T1000 (cell line): ENCODE data around the gene CRACR2A.

Experiments used
- DNase-seq: peaks from one replicate; lab custom pipeline; 2025; ENCODE audit warnings: mixed read lengths; lab: John Stamatoyannopoulos, UW

CRACR2A gene

DNA sequence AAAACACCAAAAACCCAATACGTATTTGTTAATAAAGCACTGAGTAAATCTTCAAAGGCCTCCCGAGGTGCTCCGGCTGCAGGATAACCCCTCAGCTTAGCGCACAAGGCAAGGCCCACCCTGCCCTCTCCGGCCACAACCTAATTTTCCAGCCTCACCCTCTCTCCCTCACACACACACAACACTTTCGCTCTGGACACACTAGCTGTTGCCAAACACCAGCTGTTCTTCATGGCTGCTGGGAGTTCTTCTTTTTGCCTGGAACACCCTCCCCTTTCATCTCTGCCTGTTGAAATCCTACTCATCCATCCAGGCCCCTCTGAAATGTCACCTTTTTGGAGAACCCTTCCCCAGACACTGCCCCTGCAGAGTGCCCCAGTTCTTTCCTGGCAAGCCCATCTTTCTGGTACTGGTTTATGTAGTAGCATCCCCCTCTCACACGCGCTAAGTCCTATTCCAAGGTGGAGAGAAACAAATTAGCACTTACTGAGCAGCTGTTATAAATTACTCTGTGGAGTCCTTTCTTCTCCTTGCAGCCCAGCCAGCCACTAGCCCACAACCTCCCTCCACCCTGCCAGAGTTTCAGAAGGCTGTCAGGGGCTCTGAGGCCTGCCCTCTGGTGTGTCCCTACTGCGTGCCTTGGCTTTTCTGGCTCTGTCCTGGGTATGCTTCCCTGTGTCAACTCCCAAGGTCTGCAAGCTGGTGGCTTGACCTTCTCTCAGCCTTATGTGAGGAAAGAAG lies 805 bp upstream of the CRACR2A start:
- no peak for DNase-seq

DNA sequence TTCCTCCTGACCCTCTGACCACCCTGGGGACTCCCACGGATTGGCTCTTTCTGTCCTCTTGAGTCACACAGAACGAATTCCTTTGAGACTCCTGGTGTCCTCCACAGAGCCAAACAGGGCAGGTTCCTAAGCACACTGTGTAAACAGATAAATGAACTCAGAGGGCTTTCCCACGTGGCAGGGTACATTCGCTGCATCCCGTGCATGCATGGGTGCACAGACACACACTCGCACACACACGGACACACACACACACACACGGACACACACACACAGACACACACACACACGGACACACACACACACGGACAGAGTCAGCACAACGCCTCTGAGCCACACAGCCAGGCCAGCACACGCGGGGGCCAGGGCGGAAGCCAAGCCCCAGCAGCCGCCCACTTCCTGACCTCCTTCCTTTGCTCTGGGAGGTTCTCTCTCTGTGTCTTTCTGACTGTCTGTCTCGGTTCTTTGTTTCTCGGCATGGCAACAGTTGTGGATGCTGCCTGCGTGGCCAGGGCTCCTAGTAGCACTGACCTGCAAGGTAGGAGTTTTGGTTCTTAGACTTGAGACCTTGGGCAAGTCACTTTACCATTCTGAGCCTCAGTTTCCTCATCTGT lies 706 bp downstream of the CRACR2A start:
- DNase-seq = no peak

DNA sequence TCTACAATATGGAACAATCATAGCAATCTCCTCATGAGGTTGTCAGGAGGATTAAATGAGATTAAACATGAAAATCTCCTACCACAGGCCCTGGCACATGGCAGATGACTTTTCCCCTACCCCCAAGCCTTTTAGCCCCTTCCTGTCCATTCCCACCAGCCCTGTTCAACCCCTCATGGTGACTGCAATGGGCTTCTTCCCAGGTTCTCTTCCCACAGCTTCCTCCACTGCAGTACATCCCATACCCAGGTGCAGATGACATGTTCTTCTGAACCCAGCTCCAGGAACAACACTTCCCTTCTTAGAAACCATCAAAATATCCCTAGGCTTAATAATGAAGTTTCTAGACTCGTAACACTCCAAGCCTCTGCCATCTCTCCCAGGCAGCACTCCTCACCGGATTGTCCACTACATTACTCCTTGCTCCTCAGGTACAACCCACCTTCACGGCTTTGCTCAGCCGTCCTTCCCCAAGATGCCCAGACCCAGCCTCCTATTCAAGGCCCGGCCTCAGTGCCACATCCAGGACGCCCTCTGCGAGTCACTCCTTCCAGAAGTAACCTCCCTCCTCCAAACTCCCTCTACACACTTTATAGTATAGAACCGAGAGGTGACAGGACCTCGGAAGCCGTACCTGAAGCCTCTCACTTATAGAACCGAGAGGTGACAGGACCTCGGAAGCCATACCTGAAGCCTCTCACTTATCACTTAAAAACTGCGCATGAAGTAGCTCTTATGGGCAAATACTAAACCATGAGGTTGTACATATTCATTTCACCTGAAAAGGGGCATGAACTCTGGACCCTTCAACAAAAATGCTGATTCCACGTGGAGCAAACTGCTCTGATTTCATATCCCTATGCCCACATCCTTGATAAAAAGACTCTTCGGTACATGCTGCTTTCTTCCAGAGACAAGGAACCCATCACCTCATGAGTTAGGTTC lies 1.5 kb downstream of the CRACR2A start:
- no peak for DNase-seq

DNA sequence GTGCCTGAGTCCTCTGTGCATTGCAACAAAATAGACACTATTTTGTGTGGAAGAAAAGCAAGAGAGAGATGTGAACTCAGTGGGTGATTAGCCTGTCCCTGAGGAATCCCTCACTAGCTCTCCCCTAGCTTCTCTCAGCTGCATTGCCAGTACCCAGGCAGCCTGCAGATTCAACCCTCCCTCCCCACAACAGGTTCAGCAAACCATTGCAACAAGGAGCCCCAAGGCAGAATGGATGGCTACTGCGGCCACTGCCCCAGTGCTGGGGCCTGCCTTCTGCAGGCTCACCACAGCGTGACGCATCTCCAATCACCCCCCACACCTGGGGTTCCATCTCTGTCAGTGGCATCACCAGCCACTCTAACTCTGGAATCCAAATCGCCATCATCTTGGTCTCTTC lies 2.3 kb downstream of the CRACR2A start:
- no peak for DNase-seq

DNA sequence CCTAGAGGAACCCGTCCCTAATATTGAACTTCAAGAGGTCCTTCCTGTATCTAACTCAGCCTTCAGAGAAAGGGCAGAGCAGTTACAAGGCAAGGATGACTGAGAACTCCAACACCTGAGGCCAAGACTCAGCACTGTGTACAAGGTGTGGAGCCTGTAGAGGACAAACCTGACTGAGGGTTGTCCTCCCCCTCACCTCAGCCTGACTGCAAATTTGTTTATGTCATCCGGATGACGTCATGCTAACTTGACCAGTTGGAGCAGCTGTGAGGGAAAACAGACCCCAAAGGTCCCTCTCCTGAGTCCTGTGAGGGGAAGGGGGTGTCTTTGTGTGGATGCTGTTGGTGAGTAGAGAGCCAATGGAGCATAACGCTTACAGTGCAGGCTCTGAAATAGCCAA lies 4.3 kb downstream of the CRACR2A start:
- DNase-seq = no peak

DNA sequence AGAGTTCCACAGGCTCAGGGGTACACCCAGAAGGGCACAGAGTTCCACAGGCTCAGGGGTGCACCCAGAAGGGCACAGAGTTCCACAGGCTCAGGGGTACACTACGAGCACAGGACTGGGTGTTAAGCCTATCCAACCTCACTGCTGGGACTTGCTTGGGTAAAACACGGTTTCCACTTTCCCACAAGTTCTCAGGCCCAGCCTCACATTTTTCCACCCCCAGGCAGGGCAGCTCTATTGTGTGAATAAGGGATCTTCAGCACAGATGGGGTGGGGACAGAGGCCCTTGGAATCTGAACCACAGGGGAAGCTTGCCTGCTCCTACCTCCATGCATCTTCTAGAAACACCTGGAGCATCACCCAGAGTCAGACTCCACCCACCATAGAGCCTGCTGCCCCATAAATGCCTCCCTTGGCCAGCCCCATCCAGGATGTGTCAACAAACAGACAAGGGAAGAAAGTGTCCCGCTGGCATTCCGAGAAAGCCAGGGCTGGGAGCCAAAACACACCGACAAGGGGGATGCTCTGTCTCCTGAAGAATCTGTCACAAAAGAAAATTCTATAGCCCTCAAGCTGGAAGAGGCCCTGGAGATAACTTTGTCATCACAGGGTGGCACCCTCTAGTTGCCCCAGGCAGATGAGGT lies 4.8 kb downstream of the CRACR2A start:
- no peak for DNase-seq

DNA sequence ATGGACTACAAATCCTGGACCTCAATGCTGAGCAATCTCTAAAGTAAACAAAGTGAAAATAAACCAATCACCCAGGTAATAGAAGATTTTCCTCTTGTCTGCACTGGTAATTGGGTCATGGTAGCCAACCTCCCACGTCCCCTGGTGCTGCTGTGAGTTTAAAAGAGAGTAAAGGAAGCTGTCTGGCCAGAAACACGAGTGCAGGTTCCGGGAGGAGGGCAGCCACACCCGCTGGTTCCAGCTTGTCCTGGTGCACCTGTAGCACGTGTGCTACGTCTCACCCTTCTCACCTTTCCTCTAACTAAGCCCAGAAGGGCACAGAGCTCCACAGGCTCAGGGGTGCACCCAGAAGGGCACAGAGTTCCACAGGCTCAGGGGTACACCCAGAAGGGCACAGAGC lies 5.4 kb downstream of the CRACR2A start:
- no peak for DNase-seq

DNA sequence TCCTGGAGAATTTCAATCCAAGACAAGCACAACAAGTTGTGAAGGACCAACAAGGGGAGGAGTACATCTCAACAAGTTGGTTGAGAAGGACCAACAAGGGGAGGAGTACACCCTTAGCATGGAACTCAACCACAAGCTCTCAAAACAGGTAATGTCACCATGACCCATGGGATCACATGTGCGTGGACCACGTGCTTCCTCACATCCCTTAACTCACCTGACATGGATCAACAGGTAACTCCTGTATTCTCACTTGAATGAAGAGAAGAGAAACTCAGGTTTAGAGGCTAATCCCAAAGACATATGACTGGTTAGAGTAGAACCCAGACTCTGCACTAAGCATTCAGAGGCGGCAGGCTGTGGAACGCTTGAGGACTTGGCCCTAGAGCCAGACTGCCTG lies 6.2 kb downstream of the CRACR2A start:
- DNase-seq = no peak

DNA sequence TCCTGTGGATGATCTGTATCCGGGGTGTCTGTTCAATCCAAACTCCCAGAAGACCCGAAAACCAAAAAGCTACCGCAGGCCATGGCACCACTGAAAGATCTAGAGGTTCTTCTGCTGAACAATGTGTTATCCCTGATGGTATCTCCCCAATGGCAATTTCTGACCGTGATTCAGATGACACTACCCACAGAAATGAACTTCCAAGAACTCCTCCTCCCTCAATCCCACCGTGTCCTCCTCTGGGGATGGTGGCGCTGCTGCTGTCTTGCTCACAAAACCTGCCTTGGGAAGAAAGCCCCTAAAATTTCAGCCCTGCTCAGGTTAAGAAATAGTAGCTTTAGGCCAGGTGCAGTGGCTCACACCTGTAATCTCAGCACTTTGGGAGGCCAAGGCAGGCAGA lies 7.8 kb downstream of the CRACR2A start:
- DNase-seq = no peak

DNA sequence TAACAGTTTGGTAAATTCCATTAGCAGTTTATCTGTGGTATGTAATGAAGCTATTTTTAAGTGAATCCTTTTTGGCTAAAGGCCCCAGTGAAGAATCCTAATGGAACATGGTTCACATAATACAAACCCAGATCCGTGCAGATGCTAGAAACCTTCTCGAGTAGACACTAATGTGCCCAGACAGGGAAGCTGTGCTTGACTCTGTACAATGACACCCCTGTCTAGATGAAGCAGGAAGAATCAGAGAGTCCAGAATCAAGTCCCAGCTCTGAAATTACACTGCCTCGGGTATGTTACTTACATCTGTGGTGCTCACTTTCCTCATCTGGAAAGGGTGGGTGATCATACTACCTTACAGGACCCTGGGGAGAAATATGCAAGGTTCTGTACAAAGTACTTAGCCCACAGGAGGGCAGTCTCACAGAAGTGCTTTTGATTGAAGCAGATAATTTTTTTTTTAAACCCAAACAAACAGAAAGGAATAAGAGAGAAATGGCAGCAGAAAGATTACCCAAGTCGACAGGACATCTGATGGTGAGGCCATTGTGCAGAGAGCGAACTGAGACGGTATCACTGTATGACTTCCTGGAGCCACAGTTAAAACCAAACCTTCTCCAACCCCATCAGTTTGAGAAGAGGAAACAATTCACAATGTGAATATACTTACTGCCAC lies 8.5 kb downstream of the CRACR2A start:
- no peak for DNase-seq

DNA sequence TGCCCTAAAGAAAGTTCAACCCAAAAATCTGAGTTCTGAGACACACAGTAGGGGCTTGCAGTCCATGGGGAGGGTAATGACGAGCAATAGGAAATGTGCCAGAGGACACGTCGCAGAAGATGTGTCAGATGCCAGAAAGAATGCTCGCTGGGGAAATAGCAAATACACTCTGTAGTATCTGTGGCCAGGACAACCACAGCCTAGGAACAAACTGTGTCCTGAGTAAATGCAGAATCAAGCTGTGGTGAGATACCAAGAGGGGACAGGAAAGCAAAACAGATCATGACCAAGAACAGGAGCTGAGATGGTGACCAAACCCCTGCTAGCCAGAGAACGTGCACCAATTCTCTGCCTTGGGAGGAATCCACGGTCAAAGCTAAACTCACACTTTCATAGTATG lies 9.1 kb downstream of the CRACR2A start:
- no peak for DNase-seq

DNA sequence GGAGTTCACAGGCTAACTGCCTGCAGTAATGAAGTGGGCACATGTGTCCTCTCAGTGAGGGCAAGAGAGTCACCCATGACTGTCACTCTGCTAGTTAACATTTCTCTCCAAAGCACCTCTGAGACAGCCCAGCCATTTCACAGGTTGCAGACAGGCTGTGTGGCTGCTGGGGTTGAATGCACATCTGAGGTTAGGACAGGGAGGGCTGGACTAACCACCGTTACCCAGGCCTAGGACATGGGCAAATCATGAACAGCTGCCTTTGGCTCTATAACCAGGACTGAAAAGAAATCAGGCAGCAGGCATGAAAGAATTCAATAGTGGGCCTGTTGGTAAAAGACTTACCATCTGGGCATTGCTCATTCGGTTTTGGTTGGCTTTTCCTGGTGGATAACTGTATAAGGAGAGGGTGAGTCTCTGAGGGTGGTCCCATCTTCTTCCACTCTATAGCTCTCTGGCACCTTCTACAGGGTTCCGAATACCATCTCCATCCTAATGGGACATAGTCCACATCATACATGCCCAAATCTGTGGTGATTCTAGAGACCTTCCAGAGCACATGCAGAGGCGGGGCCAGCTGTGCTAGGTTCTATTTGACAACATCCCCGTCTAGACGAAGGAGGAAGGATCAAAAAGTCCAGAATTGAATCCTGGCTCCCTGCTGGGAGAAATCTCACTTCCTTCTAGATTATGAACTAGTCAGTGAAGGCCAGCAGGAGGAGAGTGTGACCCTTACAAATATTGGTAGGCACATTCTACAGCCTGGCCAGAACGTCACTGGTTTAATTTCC lies 10.8 kb downstream of the CRACR2A start:
- no peak for DNase-seq

DNA sequence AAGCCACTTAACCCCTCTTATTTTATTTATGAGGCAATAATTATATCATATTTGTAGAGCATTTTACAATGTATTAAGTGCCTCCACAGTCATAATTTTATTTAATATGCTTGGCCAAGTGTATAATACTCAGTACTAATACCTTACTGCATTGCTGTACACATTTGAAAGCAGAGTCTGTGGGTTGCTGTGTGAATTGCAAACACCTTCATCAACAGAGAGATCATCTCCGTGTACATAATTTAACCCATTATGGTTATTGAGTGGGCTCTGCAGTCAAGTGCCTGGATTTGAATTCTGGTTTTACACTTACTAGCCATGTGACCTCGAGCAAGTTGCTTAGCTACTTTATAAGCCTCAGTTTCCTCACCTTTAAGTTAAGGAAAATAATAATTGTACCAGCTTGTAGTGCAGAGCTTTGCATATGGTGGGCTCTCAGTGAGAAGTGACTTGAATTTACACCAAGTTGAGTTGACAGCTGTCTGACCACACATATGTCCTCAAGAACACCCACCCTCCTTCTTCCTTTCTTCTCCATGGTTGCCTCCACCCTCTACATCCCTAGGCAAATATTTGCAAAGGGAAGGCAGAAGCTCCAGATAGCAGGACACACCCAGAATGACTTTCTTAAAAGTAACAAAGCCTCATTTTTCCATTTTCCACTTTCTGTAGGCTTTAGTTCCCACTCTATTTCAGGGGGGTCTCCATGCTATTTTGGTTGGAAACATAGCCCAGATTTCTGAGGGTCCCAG lies 12.3 kb downstream of the CRACR2A start:
- DNase-seq = no peak

DNA sequence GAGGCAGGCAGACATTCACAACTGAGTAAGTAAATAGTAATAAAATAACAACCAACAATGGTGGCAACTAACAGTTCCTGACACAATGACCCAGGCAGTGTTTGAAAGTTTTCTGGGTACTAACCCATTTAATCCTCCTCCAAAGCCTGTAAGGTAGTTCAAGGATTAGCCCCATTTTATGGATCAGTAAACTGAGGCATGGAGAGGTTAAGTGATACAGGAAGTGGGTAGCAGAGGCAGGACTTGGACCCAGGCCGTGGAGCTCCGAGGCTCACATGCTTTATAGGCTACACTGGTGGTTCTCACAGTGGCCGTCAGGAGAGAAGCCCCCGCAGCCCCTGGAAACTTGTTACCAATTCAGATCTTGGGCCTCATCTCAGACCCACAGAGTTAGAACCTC lies 17.5 kb downstream of the CRACR2A start:
- no peak for DNase-seq

DNA sequence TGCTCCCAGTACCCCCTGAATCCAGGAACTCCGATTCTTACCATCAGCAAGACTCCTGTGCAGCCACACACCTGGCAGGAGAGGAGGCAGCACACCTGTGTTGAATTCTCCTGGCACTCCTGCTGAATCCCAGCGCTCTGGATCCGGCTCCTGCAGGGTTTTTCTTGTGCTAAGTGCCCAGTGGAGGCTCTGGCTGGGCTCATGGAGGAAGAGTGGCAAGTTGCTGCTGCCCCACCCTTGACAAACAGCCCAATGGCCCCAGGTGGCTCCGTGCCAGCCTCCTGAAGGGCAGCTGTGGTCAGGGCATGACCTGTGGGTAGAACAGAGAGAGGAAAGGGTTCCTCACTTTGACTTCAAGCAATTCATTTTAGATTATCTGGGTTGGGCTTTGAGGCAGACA lies 20.0 kb downstream of the CRACR2A start:
- DNase-seq = no peak

DNA sequence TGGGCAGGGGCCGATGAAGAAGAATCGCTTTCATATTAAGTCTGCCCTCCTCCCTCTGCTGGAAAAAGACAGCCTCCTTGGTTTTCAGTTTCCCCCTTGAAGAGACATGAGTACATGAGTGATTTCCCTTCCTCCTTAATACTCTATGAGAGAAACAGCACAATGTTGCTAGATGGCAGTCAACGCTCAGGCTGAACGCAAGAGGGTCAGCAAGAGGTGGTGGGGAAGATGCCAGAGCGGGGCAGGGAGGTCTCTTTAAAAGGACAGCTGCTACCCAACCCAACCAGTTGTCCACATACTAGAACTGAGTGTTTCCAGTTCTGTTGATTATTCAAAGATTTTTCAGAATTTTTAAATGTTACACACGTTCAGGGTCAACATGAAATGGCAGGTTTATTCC lies 22.8 kb downstream of the CRACR2A start:
- DNase-seq = no peak

DNA sequence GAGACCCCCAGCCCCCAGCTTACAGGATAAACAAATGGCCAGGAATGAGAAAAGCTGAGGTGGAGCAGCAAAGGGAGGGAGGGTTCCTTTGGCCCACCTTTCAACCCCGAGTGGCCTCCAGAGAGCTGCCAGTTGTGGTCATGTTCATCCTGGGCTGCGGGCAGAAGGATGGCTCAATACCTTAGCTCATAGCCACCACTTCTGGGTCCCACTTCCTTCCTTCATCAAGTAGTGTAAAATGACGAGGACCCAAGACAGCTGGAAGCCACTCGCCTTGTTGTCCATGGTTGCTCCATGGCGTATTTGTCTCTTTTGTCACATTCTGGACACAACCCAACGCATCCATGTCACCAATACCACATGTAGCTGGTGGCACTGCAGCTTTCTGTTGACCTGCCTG lies 24.2 kb downstream of the CRACR2A start:
- no peak for DNase-seq

DNA sequence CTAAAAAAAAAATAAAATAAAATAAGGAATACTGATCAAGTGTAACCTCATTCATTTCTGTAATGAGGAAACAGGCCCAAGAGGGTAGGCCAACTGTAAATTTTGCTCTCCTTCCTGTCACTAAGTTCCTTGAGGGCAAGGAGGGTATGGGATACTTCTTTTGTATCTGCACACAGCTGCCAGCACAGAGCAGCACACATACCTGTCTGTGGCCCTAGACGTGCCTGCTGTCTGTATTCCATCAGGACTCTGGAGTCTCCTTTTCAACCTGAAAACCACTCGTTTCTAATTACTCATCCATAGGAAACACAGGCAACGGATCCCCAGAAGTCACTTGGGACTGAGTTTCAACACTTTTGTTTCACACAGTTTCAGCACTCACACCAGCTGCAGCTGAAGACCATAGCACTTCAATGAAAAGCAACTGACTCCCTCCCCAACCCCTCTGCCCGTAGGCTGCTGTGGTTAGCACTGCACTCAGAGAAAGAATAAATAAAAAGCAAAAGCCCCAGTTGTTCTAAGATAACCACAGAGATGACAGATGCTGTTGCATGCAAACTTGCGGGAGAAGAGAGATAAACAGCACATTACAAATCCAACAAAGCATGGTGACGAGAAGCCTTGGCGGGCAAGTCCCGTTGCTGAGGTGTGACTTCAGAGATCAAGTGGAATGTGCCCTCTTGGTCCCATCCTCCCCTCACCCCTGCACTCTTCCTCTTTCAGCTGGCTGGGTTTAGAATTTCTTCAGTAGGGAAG lies 24.9 kb downstream of the CRACR2A start:
- no peak for DNase-seq

DNA sequence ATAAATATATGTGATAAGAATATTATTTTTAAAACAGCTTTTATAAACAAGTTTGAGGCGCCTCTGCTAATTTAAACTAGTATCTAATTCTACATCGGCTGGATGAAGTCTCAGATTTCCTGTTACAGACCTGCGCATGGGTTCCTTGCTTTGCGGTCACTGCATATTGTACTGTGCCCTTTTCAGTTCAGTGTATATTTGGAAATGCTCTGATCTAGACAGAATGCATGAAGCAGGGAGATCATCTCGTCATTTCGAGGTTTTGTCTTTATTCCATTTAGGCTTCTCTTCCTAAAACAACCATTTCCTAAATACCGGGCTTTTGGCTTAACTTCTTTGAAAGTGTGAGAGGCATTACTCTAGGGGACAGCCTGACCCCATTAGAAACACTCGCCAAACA lies 25.6 kb downstream of the CRACR2A start:
- DNase-seq = no peak

DNA sequence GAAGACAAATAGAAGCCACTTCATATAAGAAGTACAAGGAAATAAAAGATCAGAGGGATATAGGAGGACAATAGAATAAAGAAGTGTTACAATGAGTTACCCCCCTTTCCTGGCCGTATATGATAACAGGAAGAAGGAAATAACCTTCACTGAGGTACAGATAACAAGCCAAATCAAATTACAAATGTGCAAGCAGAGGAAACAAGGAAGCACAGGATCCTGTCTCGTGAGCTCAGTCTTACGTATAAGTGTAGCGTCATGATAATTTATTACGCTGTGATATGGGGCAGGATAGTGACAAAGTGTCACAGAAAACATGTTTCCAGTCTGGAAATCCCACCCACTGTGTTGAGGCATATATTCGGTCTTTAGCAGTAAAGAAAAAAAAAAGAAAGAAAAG lies 26.5 kb downstream of the CRACR2A start:
- no peak for DNase-seq
